Measurements from ENCODE around the gene MKNK1. TPM values are rescaled to one million over a fixed set of nuclear protein-coding genes. Genes with fewer than 3 reads are reported as not detected.

Gene MKNK1
- total RNA-seq, 1 experiment from 2014 or later = 18.6 TPM

- Mint-ChIP-seq H3K4me1 (peaks cover 28% of the 10 kb centered on the region), H3K9me3 (no peaks in the 10 kb centered on the region), H3K4me3 (no peak overlapping the region), H3K27me3 (ENCODE audit: low read depth) (no peaks in the 10 kb centered on the region), H3K36me3 (peaks cover 3% of the 10 kb centered on the region; the same call in 1 of the 2 replicates), H3K27ac (no peak overlapping the region)
- POLR2A ChIA-PET = no interaction called here
- no peak for DNase-seq (ENCODE audit: low spot score)
- no peak for ATAC-seq
- CTCF ChIA-PET = interaction anchor here (1.1 kb wide), 1 partner anchor 153 kb away, joined by 3 read pairs; no protein-coding TSS in a partner anchor
- TF ChIP-seq HMGXB4 (CRISPR knock-in tag; IDR thresholded peaks at IDR 0.05) (no peak), GRHL2 (CRISPR knock-in tag; IDR thresholded peaks at IDR 0.05; ENCODE audit: insufficient replicate concordance, severe bottlenecking) (no peak), SOX15 (CRISPR knock-in tag; IDR thresholded peaks at IDR 0.05) (no peak), ZBTB43 (CRISPR knock-in tag; IDR thresholded peaks at IDR 0.05) (no peak), GTF2I (CRISPR knock-in tag; conservative IDR thresholded peaks at IDR 0.05) (no peak), RELA (CRISPR knock-in tag; IDR thresholded peaks at IDR 0.05; ENCODE audit: borderline replicate concordance) (no peak), MXD4 (CRISPR knock-in tag; IDR thresholded peaks at IDR 0.05; ENCODE audit: borderline replicate concordance) (no peak), CTCF (IDR thresholded peaks at IDR 0.05) (no peak), SMAD4 (CRISPR knock-in tag; IDR thresholded peaks at IDR 0.05) (no peak), FOXP4 (CRISPR knock-in tag; IDR thresholded peaks at IDR 0.05) (no peak), USF1 (CRISPR knock-in tag; IDR thresholded peaks at IDR 0.05) (no peak), ATF1 (CRISPR knock-in tag; IDR thresholded peaks at IDR 0.05) (no peak), CBFB (CRISPR knock-in tag; IDR thresholded peaks at IDR 0.05; ENCODE audit: low read depth) (no peak)
- TF ChIP-seq, protein P1, sequence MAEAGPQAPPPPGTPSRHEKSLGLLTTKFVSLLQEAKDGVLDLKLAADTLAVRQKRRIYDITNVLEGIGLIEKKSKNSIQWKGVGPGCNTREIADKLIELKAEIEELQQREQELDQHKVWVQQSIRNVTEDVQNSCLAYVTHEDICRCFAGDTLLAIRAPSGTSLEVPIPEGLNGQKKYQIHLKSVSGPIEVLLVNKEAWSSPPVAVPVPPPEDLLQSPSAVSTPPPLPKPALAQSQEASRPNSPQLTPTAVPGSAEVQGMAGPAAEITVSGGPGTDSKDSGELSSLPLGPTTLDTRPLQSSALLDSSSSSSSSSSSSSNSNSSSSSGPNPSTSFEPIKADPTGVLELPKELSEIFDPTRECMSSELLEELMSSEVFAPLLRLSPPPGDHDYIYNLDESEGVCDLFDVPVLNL (CRISPR knock-in tag; IDR thresholded peaks at IDR 0.05; ENCODE audit: borderline replicate concordance, low read depth) = no peak
- TF ChIP-seq, protein P2, sequence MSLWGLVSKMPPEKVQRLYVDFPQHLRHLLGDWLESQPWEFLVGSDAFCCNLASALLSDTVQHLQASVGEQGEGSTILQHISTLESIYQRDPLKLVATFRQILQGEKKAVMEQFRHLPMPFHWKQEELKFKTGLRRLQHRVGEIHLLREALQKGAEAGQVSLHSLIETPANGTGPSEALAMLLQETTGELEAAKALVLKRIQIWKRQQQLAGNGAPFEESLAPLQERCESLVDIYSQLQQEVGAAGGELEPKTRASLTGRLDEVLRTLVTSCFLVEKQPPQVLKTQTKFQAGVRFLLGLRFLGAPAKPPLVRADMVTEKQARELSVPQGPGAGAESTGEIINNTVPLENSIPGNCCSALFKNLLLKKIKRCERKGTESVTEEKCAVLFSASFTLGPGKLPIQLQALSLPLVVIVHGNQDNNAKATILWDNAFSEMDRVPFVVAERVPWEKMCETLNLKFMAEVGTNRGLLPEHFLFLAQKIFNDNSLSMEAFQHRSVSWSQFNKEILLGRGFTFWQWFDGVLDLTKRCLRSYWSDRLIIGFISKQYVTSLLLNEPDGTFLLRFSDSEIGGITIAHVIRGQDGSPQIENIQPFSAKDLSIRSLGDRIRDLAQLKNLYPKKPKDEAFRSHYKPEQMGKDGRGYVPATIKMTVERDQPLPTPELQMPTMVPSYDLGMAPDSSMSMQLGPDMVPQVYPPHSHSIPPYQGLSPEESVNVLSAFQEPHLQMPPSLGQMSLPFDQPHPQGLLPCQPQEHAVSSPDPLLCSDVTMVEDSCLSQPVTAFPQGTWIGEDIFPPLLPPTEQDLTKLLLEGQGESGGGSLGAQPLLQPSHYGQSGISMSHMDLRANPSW (CRISPR knock-in tag; conservative IDR thresholded peaks at IDR 0.05; ENCODE audit: low read depth) = no peak
- TF ChIP-seq, protein P3, sequence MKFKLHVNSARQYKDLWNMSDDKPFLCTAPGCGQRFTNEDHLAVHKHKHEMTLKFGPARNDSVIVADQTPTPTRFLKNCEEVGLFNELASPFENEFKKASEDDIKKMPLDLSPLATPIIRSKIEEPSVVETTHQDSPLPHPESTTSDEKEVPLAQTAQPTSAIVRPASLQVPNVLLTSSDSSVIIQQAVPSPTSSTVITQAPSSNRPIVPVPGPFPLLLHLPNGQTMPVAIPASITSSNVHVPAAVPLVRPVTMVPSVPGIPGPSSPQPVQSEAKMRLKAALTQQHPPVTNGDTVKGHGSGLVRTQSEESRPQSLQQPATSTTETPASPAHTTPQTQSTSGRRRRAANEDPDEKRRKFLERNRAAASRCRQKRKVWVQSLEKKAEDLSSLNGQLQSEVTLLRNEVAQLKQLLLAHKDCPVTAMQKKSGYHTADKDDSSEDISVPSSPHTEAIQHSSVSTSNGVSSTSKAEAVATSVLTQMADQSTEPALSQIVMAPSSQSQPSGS (CRISPR knock-in tag; IDR thresholded peaks at IDR 0.05; ENCODE audit: borderline replicate concordance, low read depth) = no peak
Measured at GRCh38 chr1:46571691-46572225, 32.3 kb downstream of the MKNK1 start.
